Right renal pelvis (tissue), 4 donors: ENCODE results near the gene UTP14A. TPM values are rescaled to one million over a fixed set of nuclear protein-coding genes. Genes with fewer than 3 reads are reported as not detected.

ENCODE experiments used
- DNase-seq, 4 donors: peaks; one replicate each; pipeline ENCODE4 v3.0.0-alpha.2; 2013; ENCODE audit warnings: low read depth in 4 of 4, low spot score in 3 of 4, missing footprints in 1 of 4
- polyA plus RNA-seq, 4 donors: library from polyadenylated mRNA; unstranded; fragments of 120-200 nt; gene quantifications; one replicate each; pipeline ENCODE4 v1.2.1, GENCODE V29; 2013; ENCODE audit not compliant: insufficient read length in 4 of 4

Gene UTP14A
- polyA plus RNA-seq, 4 donors = 24.2 to 25.7 (median 25.2) TPM

- no peak for DNase-seq
These were observed 39.2 kb downstream of the UTP14A start for GRCh38 chrX:129945131-129945530.

DNA sequence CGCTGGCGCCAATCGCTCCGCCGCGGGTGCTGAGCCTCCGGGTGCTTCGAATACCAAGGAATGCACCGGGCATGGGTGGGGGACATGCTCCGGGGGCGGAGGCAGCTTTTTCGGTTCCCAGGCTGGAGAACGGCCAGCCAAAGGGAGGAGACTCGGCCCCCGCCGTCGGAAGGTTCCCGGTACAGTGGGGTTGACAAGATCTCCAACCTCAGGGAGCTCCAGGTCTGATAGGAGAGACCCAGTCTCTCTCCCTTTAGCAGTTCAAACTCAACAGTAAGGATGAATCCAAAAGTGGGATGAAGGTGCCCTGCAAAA is 47.3 kb downstream of the UTP14A start:
- DNase-seq = no peak

- DNase-seq = no peak
These were observed 47.9 kb downstream of the UTP14A start for GRCh38 chrX:129953881-129954280.

- no peak for DNase-seq
These were observed 48.8 kb downstream of the UTP14A start for GRCh38 chrX:129954804-129955203.

DNA sequence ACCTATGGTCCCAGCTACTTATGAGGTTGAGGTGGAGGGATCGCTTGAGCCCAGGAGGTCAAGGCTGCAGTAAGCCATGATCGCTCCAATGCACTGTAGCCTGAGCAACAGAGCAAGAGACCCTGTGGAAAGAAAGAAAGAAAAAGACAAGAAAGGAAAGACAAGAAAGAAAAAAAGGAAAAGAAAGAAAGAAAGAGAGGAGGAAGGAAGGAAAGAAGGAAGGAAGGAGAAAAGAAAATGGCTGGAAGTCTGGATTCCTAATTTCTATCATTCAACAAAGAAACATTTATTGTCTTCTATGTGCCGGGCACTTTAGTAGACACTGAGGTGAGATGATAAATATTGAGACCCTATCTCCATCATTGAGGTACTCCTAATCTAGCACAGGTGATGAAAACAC is 49.7 kb downstream of the UTP14A start:
- DNase-seq = no peak

GRCh38 chrX:129956145-129956544 is 50.2 kb downstream of the UTP14A start:
- DNase-seq = no peak

DNA sequence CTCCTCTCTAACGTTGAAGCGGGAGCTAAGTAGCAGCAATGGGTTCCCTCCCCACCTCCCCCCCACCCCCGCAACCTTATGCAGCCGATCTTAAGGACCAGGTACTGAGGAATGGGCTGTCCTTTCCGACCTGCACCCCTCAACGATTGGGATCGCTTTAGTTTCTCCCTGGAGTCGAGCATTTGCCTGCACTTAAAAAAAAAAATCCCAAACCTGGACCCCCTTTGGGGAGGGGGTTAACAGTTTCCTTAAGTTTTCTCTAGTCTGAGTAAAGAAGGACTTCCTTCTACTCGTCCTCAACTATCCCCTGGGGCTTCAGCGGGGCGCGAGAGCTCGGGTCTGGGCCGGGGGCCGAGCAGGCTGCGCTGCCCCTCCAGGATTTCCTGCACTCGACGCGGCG is 50.8 kb downstream of the UTP14A start:
- no peak for DNase-seq

- DNase-seq = no peak
These were observed 51.5 kb downstream of the UTP14A start for GRCh38 chrX:129957241-129958082.

- DNase-seq = no peak
These were observed 52.1 kb downstream of the UTP14A start for GRCh38 chrX:129958083-129958465.

DNA sequence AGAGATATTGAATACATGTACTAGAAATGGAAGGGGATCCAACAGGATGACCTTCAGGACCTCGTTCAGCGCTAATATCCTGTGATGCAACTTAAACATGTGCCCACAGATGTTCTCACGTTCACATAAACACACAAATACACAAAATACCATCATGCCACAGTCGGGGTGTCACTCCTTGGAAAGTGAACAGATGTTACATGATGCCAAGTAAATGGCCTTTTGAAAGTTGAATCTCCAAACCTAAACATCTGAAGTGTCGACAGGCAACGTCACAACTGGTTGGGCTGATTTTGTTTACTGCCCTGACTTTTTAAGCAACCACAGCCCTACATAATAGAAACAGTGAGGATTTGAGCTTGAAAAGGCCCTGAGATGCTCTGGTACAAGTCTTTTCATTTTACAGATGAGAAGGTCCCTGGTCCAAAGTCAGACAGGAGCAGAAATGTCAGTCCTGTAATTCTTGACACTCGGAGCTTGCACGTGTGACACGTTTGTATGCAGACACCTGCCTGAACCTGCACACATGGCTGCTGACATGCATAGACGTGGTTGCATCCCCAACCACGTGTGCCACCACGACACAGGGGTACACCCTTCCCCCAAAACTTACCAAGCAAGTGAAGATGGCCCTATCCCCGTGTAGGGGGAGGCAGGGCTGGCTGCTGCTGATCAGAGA is 53.0 kb downstream of the UTP14A start:
- no peak for DNase-seq

GRCh38 chrX:129959493-129959832 is 53.5 kb downstream of the UTP14A start:
- no peak for DNase-seq

DNA sequence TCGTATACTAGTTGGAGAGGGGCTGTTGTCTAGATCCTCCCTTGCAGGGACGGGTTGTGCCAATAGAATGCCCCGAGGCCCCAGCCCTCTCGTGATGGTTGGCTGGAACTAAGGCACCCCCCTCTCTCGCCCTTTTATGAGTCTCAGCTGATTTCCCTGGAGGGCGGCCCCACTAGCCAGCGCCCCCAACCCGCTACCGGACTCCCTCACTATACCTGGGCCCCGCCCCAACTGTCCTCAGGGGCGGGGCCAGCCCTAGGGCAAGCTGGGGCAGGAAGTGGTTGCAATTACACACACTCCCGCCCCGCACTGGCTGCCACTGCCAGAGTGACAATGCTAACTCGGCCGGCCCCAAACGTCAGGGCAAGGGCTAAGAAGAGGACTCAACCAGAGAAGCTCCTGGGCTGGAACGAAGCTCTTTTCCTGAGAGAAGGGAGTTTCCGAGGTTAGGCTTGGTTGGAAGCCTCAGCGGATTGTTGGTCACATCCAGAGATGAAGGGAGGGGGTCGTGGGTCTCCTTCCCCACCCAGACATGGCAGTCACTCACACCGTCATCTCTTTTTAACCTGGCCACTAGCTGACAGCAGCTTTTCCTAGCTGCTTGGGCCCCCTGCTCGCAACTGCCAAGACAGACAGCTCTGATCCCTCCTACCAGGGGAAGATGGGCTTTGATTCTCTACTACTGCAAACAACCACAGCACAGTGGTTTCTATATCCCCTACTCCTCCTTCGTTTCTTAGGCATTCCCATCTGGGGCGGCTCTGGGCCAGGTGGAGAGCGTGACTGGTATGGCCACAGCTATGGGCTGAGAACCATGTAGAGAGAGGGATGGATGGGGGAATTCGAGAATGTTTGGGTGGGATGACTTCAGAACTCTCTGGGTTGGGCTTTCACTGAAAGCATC is 55.5 kb downstream of the UTP14A start:
- peak in 1 of 4 donors; percentile 46 for DNase-seq

- DNase-seq = no peak
These were observed 57.8 kb downstream of the UTP14A start for GRCh38 chrX:129963729-129964128.

- no peak for DNase-seq
These were observed 59.2 kb downstream of the UTP14A start for GRCh38 chrX:129965166-129965565.

GRCh38 chrX:129968968-129969367 is 63.0 kb downstream of the UTP14A start:
- no peak for DNase-seq

DNA sequence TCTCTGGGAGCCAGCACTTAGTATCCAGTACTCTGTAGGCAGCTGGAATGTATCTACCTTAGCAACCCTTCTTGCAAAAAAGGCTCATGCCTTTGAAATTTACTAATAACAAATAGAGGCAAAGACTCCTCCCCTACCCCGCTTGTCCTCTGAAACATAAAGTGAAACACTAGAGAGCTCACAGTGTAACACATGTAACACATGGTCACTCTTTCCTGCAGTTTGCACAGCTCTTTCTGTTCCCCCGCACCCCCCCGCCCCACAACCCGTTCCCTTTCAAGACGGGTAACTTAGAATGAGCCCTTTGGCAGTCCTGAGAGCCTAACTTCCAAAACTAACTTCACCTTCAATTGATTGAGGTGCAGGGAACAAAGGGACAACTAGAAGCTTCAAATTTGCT is 70.5 kb downstream of the UTP14A start:
- DNase-seq = no peak

Other genes with a start within 250 kb of the UTP14A start
- 100 to 1,000 TPM in 1 of 4 donors, 10 to 100 TPM in 3; 45.1 to 107 (median 56.7) TPM for gene XPNPEP2, start 167.2 kb upstream of the UTP14A start, polyA plus RNA-seq
- gene SASH3, start 126.2 kb upstream of the UTP14A start, polyA plus RNA-seq = 1 to 10 TPM; 1.6 to 2.5 (median 2.0) TPM
- gene ZDHHC9, start 62.3 kb upstream of the UTP14A start, polyA plus RNA-seq = 10 to 100 TPM; 46.6 to 50.8 (median 49.3) TPM
- gene BCORL1, start 76.5 kb downstream of the UTP14A start, polyA plus RNA-seq = 10 to 100 TPM; 17.2 to 21.4 (median 18.0) TPM
- 10 to 100 TPM; 11.4 to 15.2 (median 13.2) TPM for gene ELF4, start 204.3 kb downstream of the UTP14A start, polyA plus RNA-seq